ENCODE measurements around the gene MAP4K4. TPM values are rescaled to one million over a fixed set of nuclear protein-coding genes. Genes with fewer than 3 reads are reported as not detected.

MAP4K4 gene
- total and polyA plus RNA-seq, 4 donors = 19.7 to 91.7 (median 54.0) TPM

GRCh38 chr2:101751276-101751815, 53.8 kb downstream of the MAP4K4 start:
- DNase-seq = no peak
- TF ChIP-seq CTCF (IDR thresholded peaks at IDR 0.05; ENCODE audit: control extremely low read depth, extremely low read depth) = no peak
- H3K9ac ChIP-seq (ENCODE audit: insufficient read depth in 1 of 2, low read length in 2 of 2) = no peak overlapping the region
- no peaks in the 10 kb centered on the region for H3K36me3 ChIP-seq (ENCODE audit: control insufficient read depth in 4 of 4, insufficient read depth in 4 of 4, low read length in 4 of 4)
- H3K4me1 ChIP-seq (ENCODE audit: control insufficient read depth in 5 of 5, insufficient read depth in 5 of 5, low read length in 5 of 5) = peaks cover 12 to 68% (median 45%) of the 10 kb centered on the region in 5 donors
- no peaks in the 10 kb centered on the region for H3K9me3 ChIP-seq (ENCODE audit: control insufficient read depth in 4 of 4, insufficient read depth in 3 of 4, low read length in 3 of 4)
- ATAC-seq (ENCODE audit: insufficient read depth, low FRiP score) = no peak
- no peak overlapping the region for H3K4me3 ChIP-seq
- H3K27me3 ChIP-seq (ENCODE audit: control insufficient read depth in 3 of 3, insufficient read depth in 3 of 3, low read length in 2 of 3) = no peaks in the 10 kb centered on the region
- WGBS, 2 donors = 85 to 88% methylated on average over 2 of the region's 2 CpGs
- no peak overlapping the region for H3K27ac ChIP-seq (ENCODE audit: low read depth in 1 of 2, low read length in 1 of 2)

GRCh38 chr2:101751875-101752619, 54.5 kb downstream of the MAP4K4 start:
- no peak overlapping the region for H3K4me3 ChIP-seq
- no peak overlapping the region for H3K9ac ChIP-seq (ENCODE audit: insufficient read depth in 1 of 2, low read length in 2 of 2)
- DNase-seq (no peak), ATAC-seq (ENCODE audit: insufficient read depth, low FRiP score) (no peak)
- H3K27ac ChIP-seq (ENCODE audit: low read depth in 1 of 2, low read length in 1 of 2) = no peak overlapping the region
- H3K27me3 ChIP-seq (ENCODE audit: control insufficient read depth in 3 of 3, insufficient read depth in 3 of 3, low read length in 2 of 3) = no peaks in the 10 kb centered on the region
- WGBS, 2 donors = 29 to 39% methylated on average over 3 of the region's 3 CpGs
- H3K36me3 ChIP-seq (ENCODE audit: control insufficient read depth in 4 of 4, insufficient read depth in 4 of 4, low read length in 4 of 4) = no peaks in the 10 kb centered on the region
- peaks cover 10 to 61% (median 44%) of the 10 kb centered on the region in 5 donors for H3K4me1 ChIP-seq (ENCODE audit: control insufficient read depth in 5 of 5, insufficient read depth in 5 of 5, low read length in 5 of 5)
- no peak for TF ChIP-seq CTCF (IDR thresholded peaks at IDR 0.05; ENCODE audit: control extremely low read depth, extremely low read depth)
- H3K9me3 ChIP-seq (ENCODE audit: control insufficient read depth in 4 of 4, insufficient read depth in 3 of 4, low read length in 3 of 4) = no peaks in the 10 kb centered on the region

- 60 to 73% methylated on average over 5 of the region's 5 CpGs for WGBS, 2 donors
- H3K4me1 ChIP-seq (ENCODE audit: control insufficient read depth in 5 of 5, insufficient read depth in 5 of 5, low read length in 5 of 5) = peaks cover 8 to 53% (median 38%) of the 10 kb centered on the region in 5 donors
- no peaks in the 10 kb centered on the region for H3K27me3 ChIP-seq (ENCODE audit: control insufficient read depth in 3 of 3, insufficient read depth in 3 of 3, low read length in 2 of 3)
- no peaks in the 10 kb centered on the region for H3K9me3 ChIP-seq (ENCODE audit: control insufficient read depth in 4 of 4, insufficient read depth in 3 of 4, low read length in 3 of 4)
- ATAC-seq (ENCODE audit: insufficient read depth, low FRiP score) (no peak), DNase-seq (no peak)
- no peak for TF ChIP-seq CTCF (IDR thresholded peaks at IDR 0.05; ENCODE audit: control extremely low read depth, extremely low read depth)
- no peak overlapping the region for H3K27ac ChIP-seq (ENCODE audit: low read depth in 1 of 2, low read length in 1 of 2)
- H3K9ac ChIP-seq (ENCODE audit: insufficient read depth in 1 of 2, low read length in 2 of 2) = no peak overlapping the region
- H3K4me3 ChIP-seq = no peak overlapping the region
- no peaks in the 10 kb centered on the region for H3K36me3 ChIP-seq (ENCODE audit: control insufficient read depth in 4 of 4, insufficient read depth in 4 of 4, low read length in 4 of 4)
These were observed 55.5 kb downstream of the MAP4K4 start for GRCh38 chr2:101752716-101753616.

All from lung (tissue), 12 donors.